Ovary (tissue), 3 donors: ENCODE results near the gene STRADB.

ENCODE experiments used
- POLR2A ChIP-seq: fragments of 450-650 bp; IDR thresholded peaks from one replicate; pipeline ENCODE4 v1.6.1; 2017; ENCODE audit warnings: antibody characterized with exemption, mild to moderate bottlenecking, moderate library complexity
- TF ChIP-seq, protein P1 (sequence below), 3 donors: fragments of 450-650 bp in 2 of 3; fragments of 200-600 bp in 1 of 3; IDR thresholded peaks; one replicate each; pipeline versions ENCODE4 v1.5.1 to v1.8.0; 2016 to 2022; ENCODE audit warnings: antibody characterized with exemption in 3 of 3, mild to moderate bottlenecking in 1 of 3
- donor health status: DM: no; HTN: no; CAD: no.

DNA sequence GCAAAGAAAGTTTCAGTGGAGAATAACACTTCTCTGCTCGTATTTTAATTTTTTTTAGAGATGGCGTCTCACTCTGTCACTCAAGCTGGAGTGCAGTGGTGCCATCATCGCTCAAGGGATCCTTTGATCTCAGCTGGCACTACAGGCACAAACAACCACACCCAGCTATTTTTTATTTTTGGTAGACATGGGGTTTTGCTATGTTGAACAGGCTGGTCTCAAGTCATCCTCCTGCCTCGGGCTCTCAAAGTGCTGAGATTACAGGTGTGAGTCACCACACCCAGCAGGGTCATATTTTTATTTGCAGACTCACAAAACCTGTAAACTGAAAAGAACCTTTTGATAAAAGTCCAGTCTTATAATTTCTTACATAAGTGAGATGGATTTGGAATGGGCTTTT, 2.8 kb upstream of the STRADB start:
- TF ChIP-seq, protein P1, sequence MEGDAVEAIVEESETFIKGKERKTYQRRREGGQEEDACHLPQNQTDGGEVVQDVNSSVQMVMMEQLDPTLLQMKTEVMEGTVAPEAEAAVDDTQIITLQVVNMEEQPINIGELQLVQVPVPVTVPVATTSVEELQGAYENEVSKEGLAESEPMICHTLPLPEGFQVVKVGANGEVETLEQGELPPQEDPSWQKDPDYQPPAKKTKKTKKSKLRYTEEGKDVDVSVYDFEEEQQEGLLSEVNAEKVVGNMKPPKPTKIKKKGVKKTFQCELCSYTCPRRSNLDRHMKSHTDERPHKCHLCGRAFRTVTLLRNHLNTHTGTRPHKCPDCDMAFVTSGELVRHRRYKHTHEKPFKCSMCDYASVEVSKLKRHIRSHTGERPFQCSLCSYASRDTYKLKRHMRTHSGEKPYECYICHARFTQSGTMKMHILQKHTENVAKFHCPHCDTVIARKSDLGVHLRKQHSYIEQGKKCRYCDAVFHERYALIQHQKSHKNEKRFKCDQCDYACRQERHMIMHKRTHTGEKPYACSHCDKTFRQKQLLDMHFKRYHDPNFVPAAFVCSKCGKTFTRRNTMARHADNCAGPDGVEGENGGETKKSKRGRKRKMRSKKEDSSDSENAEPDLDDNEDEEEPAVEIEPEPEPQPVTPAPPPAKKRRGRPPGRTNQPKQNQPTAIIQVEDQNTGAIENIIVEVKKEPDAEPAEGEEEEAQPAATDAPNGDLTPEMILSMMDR (IDR thresholded peaks at IDR 0.05): no peak
- TF ChIP-seq POLR2A: no peak
